Vagina (tissue), 2 donors: Measurements from ENCODE around the gene SAFB2. TPM values are rescaled to one million over a fixed set of nuclear protein-coding genes. Genes with fewer than 3 reads are reported as not detected.

Source experiments
- DNase-seq, 2 donors: peaks; one replicate each; pipeline ENCODE4 v3.0.0-alpha.2; 2017; ENCODE audit errors: extremely low spot score in 2 of 2
- H3K27ac ChIP-seq: fragments of 200-600 bp; sonication (generic); one replicate; pipeline ENCODE4 v1.5.1; 2019
- H3K27me3 ChIP-seq: fragments of 200-600 bp; sonication (generic); one replicate; pipeline ENCODE4 v1.5.1; 2019
- H3K36me3 ChIP-seq, 2 donors: fragments of 200-600 bp; sonication (generic); one replicate each; pipeline ENCODE4 v1.5.1; 2017 to 2019
- H3K4me1 ChIP-seq: fragments of 200-600 bp; sonication (generic); one replicate; pipeline ENCODE4 v1.5.1; 2019
- H3K4me3 ChIP-seq, 2 donors: fragments of 200-600 bp; sonication (generic); 1 replicate in 1 of 2; 2 replicates in 1 of 2; pipeline ENCODE4 v1.5.1; 2016 to 2019
- H3K9me3 ChIP-seq: fragments of 200-600 bp; sonication (generic); one replicate; pipeline ENCODE4 v1.5.1; 2019
- CTCF ChIP-seq, 3 experiments: fragments of 450-650 bp in 2 of 3; fragments of 200-600 bp in 1 of 3; sonication (generic) in 1 of 3; IDR thresholded peaks; one replicate each; pipeline ENCODE4 v1.5.1; 2017 to 2019; ENCODE audit warnings: antibody characterized with exemption in 3 of 3, mild to moderate bottlenecking in 2 of 3, moderate library complexity in 2 of 3
- POLR2A ChIP-seq, 2 donors: fragments of 450-650 bp; IDR thresholded peaks; one replicate each; pipeline ENCODE4 v1.6.1; 2017; ENCODE audit warnings: antibody characterized with exemption in 2 of 2, mild to moderate bottlenecking in 2 of 2, moderate library complexity in 2 of 2
- POLR2AphosphoS5 ChIP-seq, 2 donors: sonication (generic); formaldehyde crosslinking; IDR thresholded peaks; one replicate each; pipeline ENCODE4 v1.9.0; 2017; ENCODE audit warnings: antibody characterized with exemption in 2 of 2, mild to moderate bottlenecking in 2 of 2, low read depth in 1 of 2; ENCODE audit not compliant: insufficient read depth in 1 of 2
- intact Hi-C: fragments of 100-400 bp; cut with DNase I; formaldehyde crosslinking; loops from one replicate; pipeline ENCODE4 v1.15.1; 2023
- small RNA-seq: library from RNA; depleted of rRNA; stranded (forward); fragments of <200 nt; gene quantifications from one replicate; pipeline ENCODE3, GENCODE V24; 2016
- total RNA-seq: library from RNA; depleted of rRNA; stranded (reverse); fragments of >200 nt; gene quantifications from one replicate; pipeline ENCODE4 v1.2.3, GENCODE V29; 2016

SAFB2 gene
- total RNA-seq, 1 donor from 2014 or later, result 85.4 TPM

GRCh38 chr19:5541456-5541855, 81.1 kb downstream of the SAFB2 start:
- Histone ChIP-seq H3K27me3 (no peaks in the 10 kb centered on the region), H3K36me3 (no peaks in the 10 kb centered on the region), H3K4me3 (no peak overlapping the region), H3K4me1 (peaks cover 4% of the 10 kb centered on the region), H3K27ac (no peak overlapping the region), H3K9me3 (no peaks in the 10 kb centered on the region)
- TF ChIP-seq POLR2A (IDR thresholded peaks at IDR 0.05) (no peak), CTCF (IDR thresholded peaks at IDR 0.05) (no peak), POLR2AphosphoS5 (IDR thresholded peaks at IDR 0.05; ENCODE audit: insufficient read depth in 1 of 2, low read depth in 1 of 2) (no peak)
- DNase-seq, result no peak
- intact Hi-C loops, result no loop called here

DNA sequence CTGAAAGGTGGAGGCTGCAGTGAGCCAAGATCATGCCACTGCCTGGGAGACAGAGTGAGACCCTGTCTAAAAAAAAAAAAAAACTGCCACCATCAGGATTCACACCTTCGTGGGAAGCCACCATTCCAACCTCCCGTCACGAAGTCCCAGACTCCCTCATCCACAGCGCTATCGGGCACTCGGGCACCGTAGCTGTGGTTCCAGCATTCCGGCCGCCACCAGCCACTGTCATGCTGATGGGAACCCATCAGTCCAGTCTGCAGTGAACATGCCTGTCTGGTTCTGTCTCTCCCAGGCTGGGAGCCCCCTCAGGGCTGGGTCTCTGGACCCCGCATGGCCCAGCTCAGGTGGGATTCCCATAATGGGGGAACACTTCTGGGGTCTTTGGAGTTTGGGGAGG, 82.4 kb downstream of the SAFB2 start:
- Histone ChIP-seq H3K27ac (no peak overlapping the region), H3K4me1 (peaks cover 8% of the 10 kb centered on the region), H3K36me3 (no peaks in the 10 kb centered on the region), H3K4me3 (no peak overlapping the region), H3K9me3 (no peaks in the 10 kb centered on the region), H3K27me3 (no peaks in the 10 kb centered on the region)
- DNase-seq, result no peak
- intact Hi-C loops, result no loop called here
- TF ChIP-seq POLR2AphosphoS5 (IDR thresholded peaks at IDR 0.05; ENCODE audit: insufficient read depth in 1 of 2, low read depth in 1 of 2) (no peak), POLR2A (IDR thresholded peaks at IDR 0.05) (no peak), CTCF (IDR thresholded peaks at IDR 0.05) (no peak)

- no peaks in the 10 kb centered on the region for H3K27me3 ChIP-seq
- no peak for TF ChIP-seq POLR2A (IDR thresholded peaks at IDR 0.05)
- no peak for TF ChIP-seq CTCF (IDR thresholded peaks at IDR 0.05)
- no peak for TF ChIP-seq POLR2AphosphoS5 (IDR thresholded peaks at IDR 0.05; ENCODE audit: insufficient read depth in 1 of 2, low read depth in 1 of 2)
- peaks cover 8% of the 10 kb centered on the region for H3K9me3 ChIP-seq
- H3K36me3 ChIP-seq, result peaks cover 0 to 3% of the 10 kb centered on the region in 2 donors
- intact Hi-C loops, result no loop called here
- H3K4me1 ChIP-seq, result peaks cover 8% of the 10 kb centered on the region
- no peak for DNase-seq
- H3K4me3 ChIP-seq, result no peak overlapping the region
- no peak overlapping the region for H3K27ac ChIP-seq
These were observed 84.7 kb downstream of the SAFB2 start for GRCh38 chr19:5537870-5538269.

Small RNA genes lying within 50 kb of the gene (small RNA-seq; reads per million reads assigned to genes)
- gene SNRPEP4, result not detected

Other genes starting within 250 kb of the SAFB2 start
- gene ZNRF4, start 167.4 kb downstream of the SAFB2 start, total RNA-seq, result not detected
- 37.1 TPM for gene TINCR, start 54.8 kb downstream of the SAFB2 start, total RNA-seq
- 145 TPM for gene SAFB, start 307 bp upstream of the SAFB2 start, total RNA-seq
- 83.2 TPM for gene MICOS13, start 57.7 kb upstream of the SAFB2 start, total RNA-seq
- 10.3 TPM for gene HSD11B1L, start 58.3 kb upstream of the SAFB2 start, total RNA-seq
- gene RPL36, start 67.5 kb upstream of the SAFB2 start, total RNA-seq, result 703 TPM
- 53.3 TPM for gene LONP1, start 97.4 kb upstream of the SAFB2 start, total RNA-seq
- gene CATSPERD, start 97.9 kb upstream of the SAFB2 start, total RNA-seq, result not detected
- gene PRR22, start 162.0 kb upstream of the SAFB2 start, total RNA-seq, result 0.98 TPM
- gene DUS3L, start 168.4 kb upstream of the SAFB2 start, total RNA-seq, result 39.0 TPM
- gene NRTN, start 182.3 kb upstream of the SAFB2 start, total RNA-seq, result 3.7 TPM
- gene FUT6, start 216.9 kb upstream of the SAFB2 start, total RNA-seq, result 36.8 TPM
- gene FUT3, start 228.7 kb upstream of the SAFB2 start, total RNA-seq, result 20.9 TPM
- gene FUT5, start 247.8 kb upstream of the SAFB2 start, total RNA-seq, result not detected